ENCODE measurements around the gene CPD. TPM values are rescaled to one million over a fixed set of nuclear protein-coding genes. Genes with fewer than 3 reads are reported as not detected.
"Not testable (repeated sequence)": the region's sequence is repeated elsewhere in the genome, so short reads cannot be mapped to it uniquely, and the experiment has no call there.

The CPD gene
- total and polyA plus RNA-seq, 2 donors (not counting 1 experiment from before 2014, with no cell fraction given), result 88.8 to 220 TPM

- DNase-seq (ENCODE audit: low read depth in 2 of 2), result no peak
- Histone ChIP-seq H3K36me3 (ENCODE audit: control insufficient read depth, insufficient read depth, low read length) (no peaks in the 10 kb centered on the region), H3K27me3 (ENCODE audit: control insufficient read depth, insufficient read depth, low read length) (no peaks in the 10 kb centered on the region), H3K9me3 (ENCODE audit: control insufficient read depth, insufficient read depth, low read depth, low read length) (no peaks in the 10 kb centered on the region), H2AFZ (ENCODE audit: low read length) (no peak overlapping the region), H3K4me2 (ENCODE audit: extremely low read depth, insufficient read depth, low read length) (no peak overlapping the region), H3K4me1 (ENCODE audit: control insufficient read depth, extremely low read depth, insufficient read depth, low read length) (peaks cover 2% of the 10 kb centered on the region), H3K27ac (ENCODE audit: insufficient read depth, low read length) (no peak overlapping the region), H3K9ac (ENCODE audit: insufficient read depth, low read length) (no peak overlapping the region), H3K4me3 (replicated peaks in 1 of 4; ENCODE audit: control extremely low read depth in 1 of 4, insufficient read depth in 1 of 4, low read depth in 3 of 4, low read length in 4 of 4) (no peak overlapping the region), H3K79me2 (ENCODE audit: control insufficient read depth, insufficient read depth, low read length) (no peaks in the 10 kb centered on the region), H4K20me1 (ENCODE audit: control insufficient read depth, extremely low read depth, insufficient read depth, low read length) (no peaks in the 10 kb centered on the region)
- TF ChIP-seq EZH2 (IDR thresholded peaks at IDR 0.05; ENCODE audit: low read length, missing control alignments) (no peak), CTCF (conservative IDR thresholded peaks at IDR 0.05 in 1 of 2, IDR thresholded peaks at IDR 0.05 in 1 of 2; ENCODE audit: low read depth in 1 of 2, low read length in 2 of 2) (no peak)
These were observed 39.6 kb upstream of the CPD start for GRCh38 chr17:30339086-30339485.

GRCh38 chr17:30340801-30341356, 37.8 kb upstream of the CPD start:
- TF ChIP-seq EZH2 (IDR thresholded peaks at IDR 0.05; ENCODE audit: low read length, missing control alignments) (no peak), CTCF (conservative IDR thresholded peaks at IDR 0.05 in 1 of 2, IDR thresholded peaks at IDR 0.05 in 1 of 2; ENCODE audit: low read depth in 1 of 2, low read length in 2 of 2) (no peak)

GRCh38 chr17:30341703-30342249, 37.0 kb upstream of the CPD start:
- Histone ChIP-seq H3K27ac (ENCODE audit: insufficient read depth, low read length) (no peak overlapping the region), H3K4me3 (replicated peaks in 1 of 4; ENCODE audit: control extremely low read depth in 1 of 4, insufficient read depth in 1 of 4, low read depth in 3 of 4, low read length in 4 of 4) (no peak overlapping the region), H3K27me3 (ENCODE audit: control insufficient read depth, insufficient read depth, low read length) (no peaks in the 10 kb centered on the region), H4K20me1 (ENCODE audit: control insufficient read depth, extremely low read depth, insufficient read depth, low read length) (no peaks in the 10 kb centered on the region), H3K79me2 (ENCODE audit: control insufficient read depth, insufficient read depth, low read length) (no peaks in the 10 kb centered on the region), H3K4me1 (ENCODE audit: control insufficient read depth, extremely low read depth, insufficient read depth, low read length) (peaks cover 2% of the 10 kb centered on the region), H3K9me3 (ENCODE audit: control insufficient read depth, insufficient read depth, low read depth, low read length) (no peaks in the 10 kb centered on the region), H2AFZ (ENCODE audit: low read length) (no peak overlapping the region), H3K9ac (ENCODE audit: insufficient read depth, low read length) (no peak overlapping the region), H3K36me3 (ENCODE audit: control insufficient read depth, insufficient read depth, low read length) (no peaks in the 10 kb centered on the region), H3K4me2 (ENCODE audit: extremely low read depth, insufficient read depth, low read length) (no peak overlapping the region)
- TF ChIP-seq CTCF (conservative IDR thresholded peaks at IDR 0.05 in 1 of 2, IDR thresholded peaks at IDR 0.05 in 1 of 2; ENCODE audit: low read depth in 1 of 2, low read length in 2 of 2) (no peak), EZH2 (IDR thresholded peaks at IDR 0.05; ENCODE audit: low read length, missing control alignments) (no peak)
- no peak for DNase-seq (ENCODE audit: low read depth in 2 of 2)

More at GRCh38 chr17:30340801-30341356, 37.8 kb upstream of the CPD start:
- Histone ChIP-seq H3K27ac (ENCODE audit: insufficient read depth, low read length) (peak overlapping the region; percentile 38), H3K4me3 (replicated peaks in 1 of 4; ENCODE audit: control extremely low read depth in 1 of 4, insufficient read depth in 1 of 4, low read depth in 3 of 4, low read length in 4 of 4) (no peak overlapping the region), H3K79me2 (ENCODE audit: control insufficient read depth, insufficient read depth, low read length) (no peaks in the 10 kb centered on the region), H3K4me1 (ENCODE audit: control insufficient read depth, extremely low read depth, insufficient read depth, low read length) (peaks cover 2% of the 10 kb centered on the region), H3K4me2 (ENCODE audit: extremely low read depth, insufficient read depth, low read length) (no peak overlapping the region), H4K20me1 (ENCODE audit: control insufficient read depth, extremely low read depth, insufficient read depth, low read length) (no peaks in the 10 kb centered on the region), H3K27me3 (ENCODE audit: control insufficient read depth, insufficient read depth, low read length) (no peaks in the 10 kb centered on the region), H3K9ac (ENCODE audit: insufficient read depth, low read length) (no peak overlapping the region), H3K36me3 (ENCODE audit: control insufficient read depth, insufficient read depth, low read length) (no peaks in the 10 kb centered on the region), H3K9me3 (ENCODE audit: control insufficient read depth, insufficient read depth, low read depth, low read length) (no peaks in the 10 kb centered on the region), H2AFZ (ENCODE audit: low read length) (peak overlapping the region; percentile 4)
- DNase-seq (ENCODE audit: low read depth in 2 of 2), result peak in 1 of 2 donors; percentile 10

GRCh38 chr17:30343244-30343643, 35.5 kb upstream of the CPD start:
- not testable (repeated sequence) for H3K79me2 ChIP-seq (ENCODE audit: control insufficient read depth, insufficient read depth, low read length); H3K27me3 ChIP-seq (ENCODE audit: control insufficient read depth, insufficient read depth, low read length); H3K4me3 ChIP-seq (replicated peaks in 1 of 4; ENCODE audit: control extremely low read depth in 1 of 4, insufficient read depth in 1 of 4, low read depth in 3 of 4, low read length in 4 of 4); H3K9ac ChIP-seq (ENCODE audit: insufficient read depth, low read length); H3K9me3 ChIP-seq (ENCODE audit: control insufficient read depth, insufficient read depth, low read depth, low read length); H3K27ac ChIP-seq (ENCODE audit: insufficient read depth, low read length); H3K36me3 ChIP-seq (ENCODE audit: control insufficient read depth, insufficient read depth, low read length); DNase-seq (ENCODE audit: low read depth in 2 of 2); H4K20me1 ChIP-seq (ENCODE audit: control insufficient read depth, extremely low read depth, insufficient read depth, low read length); H3K4me2 ChIP-seq (ENCODE audit: extremely low read depth, insufficient read depth, low read length); H3K4me1 ChIP-seq (ENCODE audit: control insufficient read depth, extremely low read depth, insufficient read depth, low read length); H2AFZ ChIP-seq (ENCODE audit: low read length)
